ENCODE data around the gene CDH23. TPM values are rescaled to one million over a fixed set of nuclear protein-coding genes. Genes with fewer than 3 reads are reported as not detected.

CDH23 gene
- total and polyA plus RNA-seq, 2 of the 8 experiments (the other 6 are each of a cell fraction or from before 2014, with no cell fraction given): 1.9 to 4.9 TPM

- no peak overlapping the region for H4K91ac ChIP-seq (replicated peaks; ENCODE audit: insufficient read length, low read length)
- no peaks in the 10 kb centered on the region; the same call in 1 of the 2 replicates for H3K23me2 ChIP-seq (ENCODE audit: low read depth, low read length)
- no peak overlapping the region for H4K5ac ChIP-seq (ENCODE audit: insufficient read length, low read depth, low read length)
- no peak overlapping the region for H2BK15ac ChIP-seq (ENCODE audit: low read length)
- no peaks in the 10 kb centered on the region for H3K79me1 ChIP-seq (ENCODE audit: low read depth, low read length)
- no peak overlapping the region for H3K23ac ChIP-seq (ENCODE audit: insufficient read length)
- H3K27ac ChIP-seq (ENCODE audit: low read depth, low read length): no peak overlapping the region
- no peak overlapping the region for H2AK5ac ChIP-seq (ENCODE audit: low read depth, low read length)
- no peaks in the 10 kb centered on the region for H3K9me3 ChIP-seq (ENCODE audit: insufficient read depth in 2 of 2, low read depth in 1 of 2, low read length in 1 of 2)
- 100% methylated on average over 2 of the region's 2 CpGs; no CpG with 5 or more reads in 1 of the 2 experiments for WGBS, 2 experiments (ENCODE audit: extremely low coverage in 1 of 2, insufficient coverage in 1 of 2, insufficient read length in 1 of 2, insufficient replicate concordance in 2 of 2, low coverage in 1 of 2, low lambda C conversion rate in 2 of 2, missing lambda C conversion rate in 1 of 2)
- no peak for DNase-seq (ENCODE audit: low read depth in 1 of 2, low spot score in 2 of 2)
- no peak overlapping the region for H2BK120ac ChIP-seq (replicated peaks; ENCODE audit: low read depth, low read length)
- no peak overlapping the region for H2AFZ ChIP-seq (ENCODE audit: low read length)
- TF ChIP-seq BRCA1 (IDR thresholded peaks at IDR 0.05; ENCODE audit: low read depth, low read length) (no peak), SP4 (IDR thresholded peaks at IDR 0.05; ENCODE audit: low read length) (no peak), TCF12 (IDR thresholded peaks at IDR 0.05; ENCODE audit: low read depth, low read length) (no peak), NRF1 (IDR thresholded peaks at IDR 0.05; ENCODE audit: low read depth, low read length) (no peak)
- TF ChIP-seq, protein P1, sequence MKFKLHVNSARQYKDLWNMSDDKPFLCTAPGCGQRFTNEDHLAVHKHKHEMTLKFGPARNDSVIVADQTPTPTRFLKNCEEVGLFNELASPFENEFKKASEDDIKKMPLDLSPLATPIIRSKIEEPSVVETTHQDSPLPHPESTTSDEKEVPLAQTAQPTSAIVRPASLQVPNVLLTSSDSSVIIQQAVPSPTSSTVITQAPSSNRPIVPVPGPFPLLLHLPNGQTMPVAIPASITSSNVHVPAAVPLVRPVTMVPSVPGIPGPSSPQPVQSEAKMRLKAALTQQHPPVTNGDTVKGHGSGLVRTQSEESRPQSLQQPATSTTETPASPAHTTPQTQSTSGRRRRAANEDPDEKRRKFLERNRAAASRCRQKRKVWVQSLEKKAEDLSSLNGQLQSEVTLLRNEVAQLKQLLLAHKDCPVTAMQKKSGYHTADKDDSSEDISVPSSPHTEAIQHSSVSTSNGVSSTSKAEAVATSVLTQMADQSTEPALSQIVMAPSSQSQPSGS (IDR thresholded peaks at IDR 0.05; ENCODE audit: low read length): no peak
- no peaks in the 10 kb centered on the region for H3K36me3 ChIP-seq (ENCODE audit: control insufficient read depth in 2 of 4, insufficient read depth in 4 of 4, low read length in 3 of 4)
- H3K4me2 ChIP-seq (ENCODE audit: insufficient read depth in 1 of 2, low read depth in 2 of 2, low read length in 2 of 2): no peak overlapping the region
- H2BK5ac ChIP-seq (ENCODE audit: low read depth, low read length): no peak overlapping the region
- no peak overlapping the region for H3K9ac ChIP-seq (replicated peaks in 1 of 4; ENCODE audit: extremely low read depth in 1 of 4, low read depth in 3 of 4, low read length in 3 of 4)
- H3K56ac ChIP-seq (replicated peaks; ENCODE audit: insufficient read length, low read depth, low read length): no peak overlapping the region
- no peak overlapping the region for H2BK12ac ChIP-seq (ENCODE audit: low read depth, low read length)
- H4K8ac ChIP-seq (ENCODE audit: extremely low read depth, insufficient read depth, low read length): no peak overlapping the region
- H3K4me1 ChIP-seq (replicated peaks in 1 of 4; ENCODE audit: control insufficient read depth in 3 of 4, insufficient read depth in 4 of 4, low read length in 3 of 4): no peaks in the 10 kb centered on the region
- no peaks in the 10 kb centered on the region for H3K79me2 ChIP-seq (ENCODE audit: control insufficient read depth in 1 of 2, insufficient read depth in 2 of 2, low read length in 2 of 2)
- no peaks in the 10 kb centered on the region for H4K20me1 ChIP-seq (replicated peaks in 1 of 2; ENCODE audit: control insufficient read depth in 1 of 2, insufficient read depth in 2 of 2, low read length in 2 of 2)
- no peak overlapping the region for H2BK20ac ChIP-seq (ENCODE audit: low read length)
- no peak for FAIRE-seq
- H3K18ac ChIP-seq (ENCODE audit: extremely low read depth, low read length): no peak overlapping the region
- CTCF ChIA-PET (ENCODE audit: partially characterized antibody): interaction anchor here (1.1 to 1.3 kb wide), 2 partner anchors 9 to 29 kb away, joined by 3 to 4 read pairs; no protein-coding TSS in a partner anchor
- H3K4ac ChIP-seq (replicated peaks; ENCODE audit: insufficient read length, low read depth, low read length): no peak overlapping the region
- H3K14ac ChIP-seq (ENCODE audit: insufficient read length): no peak overlapping the region
- no peak overlapping the region for H3K4me3 ChIP-seq (ENCODE audit: extremely low read depth in 1 of 4, insufficient read depth in 2 of 4, low read depth in 3 of 4, low read length in 4 of 4)
- POLR2A ChIA-PET (ENCODE audit: partially characterized antibody): no interaction called here
- H3K27me3 ChIP-seq (replicated peaks in 1 of 4; ENCODE audit: control insufficient read depth in 3 of 4, extremely low read depth in 1 of 4, insufficient read depth in 3 of 4, low read length in 3 of 4): no peaks in the 10 kb centered on the region
Measured at GRCh38 chr10:71599518-71599917, 202.8 kb downstream of the CDH23 start.
